ENCODE results near the gene PAGR1.

DNA sequence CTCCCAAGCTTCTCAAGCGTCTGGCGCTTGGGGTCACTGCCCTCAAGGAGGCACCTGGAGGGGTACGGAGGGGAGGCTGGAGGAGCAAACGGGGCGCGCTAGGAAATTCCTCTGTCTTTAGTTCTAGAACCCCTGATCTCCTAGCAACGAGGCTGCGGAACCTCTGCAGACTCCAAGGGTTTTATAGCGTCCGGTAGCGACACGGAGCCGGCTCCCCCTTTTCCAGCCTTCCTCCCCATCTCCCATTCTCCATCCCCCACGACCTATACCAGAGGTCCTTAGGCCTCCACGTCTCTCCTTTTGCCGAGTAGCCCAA, 47.7 kb downstream of the PAGR1 start:
- TF ChIP-seq NFE2L2 (IDR thresholded peaks at IDR 0.05; ENCODE audit: low read length) = no peak
- TF ChIP-seq ZNF672 (CRISPR knock-in tag; IDR thresholded peaks at IDR 0.05) = no peak
- TF ChIP-seq ZNF768 (CRISPR knock-in tag; IDR thresholded peaks at IDR 0.05) = no peak
- TF ChIP-seq ATM (IDR thresholded peaks at IDR 0.05; ENCODE audit: borderline replicate concordance) = no peak
- TF ChIP-seq, protein P1, sequence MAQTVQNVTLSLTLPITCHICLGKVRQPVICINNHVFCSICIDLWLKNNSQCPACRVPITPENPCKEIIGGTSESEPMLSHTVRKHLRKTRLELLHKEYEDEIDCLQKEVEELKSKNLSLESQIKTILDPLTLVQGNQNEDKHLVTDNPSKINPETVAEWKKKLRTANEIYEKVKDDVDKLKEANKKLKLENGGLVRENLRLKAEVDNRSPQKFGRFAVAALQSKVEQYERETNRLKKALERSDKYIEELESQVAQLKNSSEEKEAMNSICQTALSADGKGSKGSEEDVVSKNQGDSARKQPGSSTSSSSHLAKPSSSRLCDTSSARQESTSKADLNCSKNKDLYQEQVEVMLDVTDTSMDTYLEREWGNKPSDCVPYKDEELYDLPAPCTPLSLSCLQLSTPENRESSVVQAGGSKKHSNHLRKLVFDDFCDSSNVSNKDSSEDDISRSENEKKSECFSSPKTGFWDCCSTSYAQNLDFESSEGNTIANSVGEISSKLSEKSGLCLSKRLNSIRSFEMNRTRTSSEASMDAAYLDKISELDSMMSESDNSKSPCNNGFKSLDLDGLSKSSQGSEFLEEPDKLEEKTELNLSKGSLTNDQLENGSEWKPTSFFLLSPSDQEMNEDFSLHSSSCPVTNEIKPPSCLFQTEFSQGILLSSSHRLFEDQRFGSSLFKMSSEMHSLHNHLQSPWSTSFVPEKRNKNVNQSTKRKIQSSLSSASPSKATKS (CRISPR knock-in tag; IDR thresholded peaks at IDR 0.05) = no peak
- TF ChIP-seq, protein P2, sequence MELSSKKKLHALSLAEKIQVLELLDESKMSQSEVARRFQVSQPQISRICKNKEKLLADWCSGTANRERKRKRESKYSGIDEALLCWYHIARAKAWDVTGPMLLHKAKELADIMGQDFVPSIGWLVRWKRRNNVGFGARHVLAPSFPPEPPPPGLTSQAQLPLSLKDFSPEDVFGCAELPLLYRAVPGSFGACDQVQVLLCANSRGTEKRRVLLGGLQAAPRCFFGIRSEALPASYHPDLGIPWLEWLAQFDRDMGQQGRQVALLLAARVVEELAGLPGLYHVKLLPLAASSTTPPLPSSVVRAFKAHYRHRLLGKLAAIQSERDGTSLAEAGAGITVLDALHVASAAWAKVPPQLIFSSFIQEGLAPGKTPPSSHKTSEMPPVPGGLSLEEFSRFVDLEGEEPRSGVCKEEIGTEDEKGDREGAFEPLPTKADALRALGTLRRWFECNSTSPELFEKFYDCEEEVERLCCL (CRISPR knock-in tag; IDR thresholded peaks at IDR 0.05; ENCODE audit: borderline replicate concordance) = no peak
- TF ChIP-seq FOXM1 (CRISPR knock-in tag; IDR thresholded peaks at IDR 0.05) = no peak
- no peak for TF ChIP-seq CEBPG (CRISPR knock-in tag; IDR thresholded peaks at IDR 0.05)
- no peak for TF ChIP-seq YY1 (IDR thresholded peaks at IDR 0.05; ENCODE audit: insufficient read depth, insufficient replicate concordance, low read depth, low read length)
- TF ChIP-seq NFYB (CRISPR knock-in tag; IDR thresholded peaks at IDR 0.05) = no peak
- TF ChIP-seq DPF2 (CRISPR knock-in tag; IDR thresholded peaks at IDR 0.05; ENCODE audit: borderline replicate concordance, low read depth) = no peak

Measured in HepG2 (cell line).